ENCODE measurements around the gene AACS.
A peak's percentile ranks its signal among the peaks of the same experiment; 100 is the strongest.
"Not testable (repeated sequence)": the region's sequence is repeated elsewhere in the genome, so short reads cannot be mapped to it uniquely, and the experiment has no call there.

AACS gene

GRCh38 chr12:125092872-125093680 is 27.8 kb downstream of the AACS start:
- Mint-ChIP-seq H3K4me1 (ENCODE audit: low read depth) (no peaks in the 10 kb centered on the region), H3K4me3 (no peak overlapping the region), H3K36me3 (peaks cover 2% of the 10 kb centered on the region), H3K9me3 (ENCODE audit: low read depth) (no peaks in the 10 kb centered on the region), H3K27ac (no peak overlapping the region), H3K27me3 (no peaks in the 10 kb centered on the region)

- no peak overlapping the region for H3K4me3 Mint-ChIP-seq
- H3K9me3 Mint-ChIP-seq (ENCODE audit: low read depth): no peaks in the 10 kb centered on the region
- H3K27me3 Mint-ChIP-seq: no peaks in the 10 kb centered on the region
- peaks cover 3% of the 10 kb centered on the region for H3K4me1 Mint-ChIP-seq (ENCODE audit: low read depth)
- H3K36me3 Mint-ChIP-seq: peaks cover 2% of the 10 kb centered on the region
- H3K27ac Mint-ChIP-seq: no peak overlapping the region
Measured at GRCh38 chr12:125093681-125094330, 28.6 kb downstream of the AACS start.

- no peaks in the 10 kb centered on the region for H3K9me3 Mint-ChIP-seq (ENCODE audit: low read depth)
- peaks cover 4% of the 10 kb centered on the region for H3K36me3 Mint-ChIP-seq
- no peak overlapping the region for H3K4me3 Mint-ChIP-seq
- peaks cover 11% of the 10 kb centered on the region for H3K4me1 Mint-ChIP-seq (ENCODE audit: low read depth)
- H3K27me3 Mint-ChIP-seq: no peaks in the 10 kb centered on the region
- H3K27ac Mint-ChIP-seq: no peak overlapping the region
Measured at GRCh38 chr12:125096894-125097293, 31.7 kb downstream of the AACS start.

GRCh38 chr12:125097427-125097826 is 32.2 kb downstream of the AACS start:
- Mint-ChIP-seq H3K27me3 (no peaks in the 10 kb centered on the region), H3K27ac (no peak overlapping the region), H3K36me3 (peaks cover 4% of the 10 kb centered on the region), H3K4me1 (ENCODE audit: low read depth) (peaks cover 11% of the 10 kb centered on the region), H3K4me3 (no peak overlapping the region), H3K9me3 (ENCODE audit: low read depth) (no peaks in the 10 kb centered on the region)

GRCh38 chr12:125098676-125099408 is 33.6 kb downstream of the AACS start:
- H3K4me3 Mint-ChIP-seq: no peak overlapping the region
- H3K36me3 Mint-ChIP-seq: peaks cover 7% of the 10 kb centered on the region
- H3K9me3 Mint-ChIP-seq (ENCODE audit: low read depth): no peaks in the 10 kb centered on the region
- H3K27ac Mint-ChIP-seq: no peak overlapping the region
- peaks cover 11% of the 10 kb centered on the region for H3K4me1 Mint-ChIP-seq (ENCODE audit: low read depth)
- H3K27me3 Mint-ChIP-seq: no peaks in the 10 kb centered on the region

GRCh38 chr12:125099409-125099782 is 34.2 kb downstream of the AACS start:
- Mint-ChIP-seq H3K27ac (no peak overlapping the region), H3K36me3 (peaks cover 9% of the 10 kb centered on the region), H3K4me1 (ENCODE audit: low read depth) (peaks cover 11% of the 10 kb centered on the region), H3K4me3 (no peak overlapping the region), H3K9me3 (ENCODE audit: low read depth) (no peaks in the 10 kb centered on the region), H3K27me3 (no peaks in the 10 kb centered on the region)

GRCh38 chr12:125100551-125101434 is 35.6 kb downstream of the AACS start:
- H3K4me1 Mint-ChIP-seq (ENCODE audit: low read depth): peaks cover 11% of the 10 kb centered on the region
- no peaks in the 10 kb centered on the region for H3K9me3 Mint-ChIP-seq (ENCODE audit: low read depth)
- H3K36me3 Mint-ChIP-seq: peaks cover 9% of the 10 kb centered on the region
- H3K4me3 Mint-ChIP-seq: no peak overlapping the region
- H3K27me3 Mint-ChIP-seq: no peaks in the 10 kb centered on the region
- H3K27ac Mint-ChIP-seq: no peak overlapping the region

GRCh38 chr12:125104982-125105381 is 39.7 kb downstream of the AACS start:
- Mint-ChIP-seq H3K27ac (no peak overlapping the region), H3K9me3 (ENCODE audit: low read depth) (no peaks in the 10 kb centered on the region), H3K4me3 (no peak overlapping the region), H3K36me3 (peaks cover 9% of the 10 kb centered on the region), H3K4me1 (ENCODE audit: low read depth) (peaks cover 2% of the 10 kb centered on the region), H3K27me3 (no peaks in the 10 kb centered on the region)

GRCh38 chr12:125105600-125105999 is 40.4 kb downstream of the AACS start:
- H3K27ac Mint-ChIP-seq: no peak overlapping the region
- H3K4me3 Mint-ChIP-seq: no peak overlapping the region
- no peaks in the 10 kb centered on the region for H3K27me3 Mint-ChIP-seq
- no peaks in the 10 kb centered on the region for H3K9me3 Mint-ChIP-seq (ENCODE audit: low read depth)
- H3K36me3 Mint-ChIP-seq: peaks cover 9% of the 10 kb centered on the region
- H3K4me1 Mint-ChIP-seq (ENCODE audit: low read depth): no peaks in the 10 kb centered on the region

GRCh38 chr12:125110641-125111360 is 45.6 kb downstream of the AACS start:
- H3K27ac Mint-ChIP-seq: peak overlapping the region; percentile 17
- no peaks in the 10 kb centered on the region for H3K4me1 Mint-ChIP-seq (ENCODE audit: low read depth)
- no peaks in the 10 kb centered on the region for H3K27me3 Mint-ChIP-seq
- no peaks in the 10 kb centered on the region for H3K9me3 Mint-ChIP-seq (ENCODE audit: low read depth)
- H3K36me3 Mint-ChIP-seq: peaks cover 14% of the 10 kb centered on the region
- H3K4me3 Mint-ChIP-seq: no peak overlapping the region

GRCh38 chr12:125111403-125111802 is 46.2 kb downstream of the AACS start:
- no peaks in the 10 kb centered on the region for H3K4me1 Mint-ChIP-seq (ENCODE audit: low read depth)
- H3K4me3 Mint-ChIP-seq: no peak overlapping the region
- no peaks in the 10 kb centered on the region for H3K9me3 Mint-ChIP-seq (ENCODE audit: low read depth)
- peaks cover 14% of the 10 kb centered on the region for H3K36me3 Mint-ChIP-seq
- no peak overlapping the region for H3K27ac Mint-ChIP-seq
- H3K27me3 Mint-ChIP-seq: no peaks in the 10 kb centered on the region

GRCh38 chr12:125112614-125113013 is 47.4 kb downstream of the AACS start:
- not testable (repeated sequence) for H3K4me1 Mint-ChIP-seq (ENCODE audit: low read depth); H3K9me3 Mint-ChIP-seq (ENCODE audit: low read depth); H3K27me3 Mint-ChIP-seq; H3K4me3 Mint-ChIP-seq; H3K27ac Mint-ChIP-seq
- H3K36me3 Mint-ChIP-seq: peaks cover 14% of the 10 kb centered on the region

GRCh38 chr12:125113263-125113662 is 48.0 kb downstream of the AACS start:
- Mint-ChIP-seq H3K4me3 (no peak overlapping the region), H3K36me3 (peaks cover 14% of the 10 kb centered on the region), H3K27ac (no peak overlapping the region), H3K27me3 (no peaks in the 10 kb centered on the region), H3K9me3 (ENCODE audit: low read depth) (no peaks in the 10 kb centered on the region), H3K4me1 (ENCODE audit: low read depth) (no peaks in the 10 kb centered on the region)

- Mint-ChIP-seq H3K27ac (no peak overlapping the region), H3K4me3 (no peak overlapping the region), H3K36me3 (peaks cover 14% of the 10 kb centered on the region), H3K27me3 (no peaks in the 10 kb centered on the region), H3K4me1 (ENCODE audit: low read depth) (no peaks in the 10 kb centered on the region), H3K9me3 (ENCODE audit: low read depth) (no peaks in the 10 kb centered on the region)
Measured at GRCh38 chr12:125113789-125114188, 48.6 kb downstream of the AACS start.

Data from activated naive CD8-positive, alpha-beta T cell (primary cell).